GM19452 (cell line): ENCODE data around the gene OPTN.
"Not testable (repeated sequence)": the region's sequence is repeated elsewhere in the genome, so short reads cannot be mapped to it uniquely, and the experiment has no call there.

Source experiments
- ATAC-seq: cut with Tn5 transposase; IDR thresholded peaks from one replicate; pipeline ENCODE4 v1.9.1; 2021; ENCODE audit not compliant: unreplicated experiment

OPTN gene

GRCh38 chr10:13118784-13119410 is 18.9 kb downstream of the OPTN start:
- ATAC-seq = no peak

- no peak for ATAC-seq
Observed at GRCh38 chr10:13120786-13121499, 21.0 kb downstream of the OPTN start.

GRCh38 chr10:13121500-13121854 is 21.5 kb downstream of the OPTN start:
- ATAC-seq = no peak

- ATAC-seq = no peak
Observed at GRCh38 chr10:13136651-13137050, 36.7 kb downstream of the OPTN start.

- ATAC-seq = no peak
Observed at GRCh38 chr10:13139150-13139549, 39.2 kb downstream of the OPTN start.

- no peak for ATAC-seq
Observed at GRCh38 chr10:13139676-13140075, 39.7 kb downstream of the OPTN start.

GRCh38 chr10:13140627-13141190 is 40.7 kb downstream of the OPTN start:
- ATAC-seq = no peak

GRCh38 chr10:13143766-13144165 is 43.8 kb downstream of the OPTN start:
- no peak for ATAC-seq

- no peak for ATAC-seq
Observed at GRCh38 chr10:13144814-13145213, 44.9 kb downstream of the OPTN start.

GRCh38 chr10:13146379-13146778 is 46.4 kb downstream of the OPTN start:
- no peak for ATAC-seq

GRCh38 chr10:13147161-13147560 is 47.2 kb downstream of the OPTN start:
- no peak for ATAC-seq

GRCh38 chr10:13152296-13152695 is 52.3 kb downstream of the OPTN start:
- ATAC-seq = no peak

- ATAC-seq = not testable (repeated sequence)
Observed at GRCh38 chr10:13155860-13156259, 55.9 kb downstream of the OPTN start.

GRCh38 chr10:13158401-13158800 is 58.4 kb downstream of the OPTN start:
- ATAC-seq = no peak

GRCh38 chr10:13160934-13161856 is 61.2 kb downstream of the OPTN start, which contains the start of gene MCM10:
Gene MCM10, plus strand, starts transcription at chr10:13161558. Its CDS starts 2,645 bp downstream, at chr10:13164203.
- ATAC-seq = peak; percentile 100

- ATAC-seq = peak; percentile 17
Observed at GRCh38 chr10:13161857-13162271, 61.9 kb downstream of the OPTN start.

- no peak for ATAC-seq
Observed at GRCh38 chr10:13163859-13164258, 63.9 kb downstream of the OPTN start.

- no peak for ATAC-seq
Observed at GRCh38 chr10:13165177-13165576, 65.2 kb downstream of the OPTN start.

GRCh38 chr10:13167568-13167967 is 67.6 kb downstream of the OPTN start:
- ATAC-seq = no peak

- no peak for ATAC-seq
Observed at GRCh38 chr10:13168781-13169180, 68.8 kb downstream of the OPTN start.

GRCh38 chr10:13173616-13174015 is 73.7 kb downstream of the OPTN start:
- ATAC-seq = no peak
